GM10847 (cell line): Measurements from ENCODE around the gene FGF19.

ENCODE experiments used
- POLR2A ChIP-seq: IDR thresholded peaks from 2 replicates; pipeline ENCODE4 v1.6.1; 2011; ENCODE audit not compliant: insufficient read length; ENCODE audit errors: extremely low read depth

Gene FGF19

DNA sequence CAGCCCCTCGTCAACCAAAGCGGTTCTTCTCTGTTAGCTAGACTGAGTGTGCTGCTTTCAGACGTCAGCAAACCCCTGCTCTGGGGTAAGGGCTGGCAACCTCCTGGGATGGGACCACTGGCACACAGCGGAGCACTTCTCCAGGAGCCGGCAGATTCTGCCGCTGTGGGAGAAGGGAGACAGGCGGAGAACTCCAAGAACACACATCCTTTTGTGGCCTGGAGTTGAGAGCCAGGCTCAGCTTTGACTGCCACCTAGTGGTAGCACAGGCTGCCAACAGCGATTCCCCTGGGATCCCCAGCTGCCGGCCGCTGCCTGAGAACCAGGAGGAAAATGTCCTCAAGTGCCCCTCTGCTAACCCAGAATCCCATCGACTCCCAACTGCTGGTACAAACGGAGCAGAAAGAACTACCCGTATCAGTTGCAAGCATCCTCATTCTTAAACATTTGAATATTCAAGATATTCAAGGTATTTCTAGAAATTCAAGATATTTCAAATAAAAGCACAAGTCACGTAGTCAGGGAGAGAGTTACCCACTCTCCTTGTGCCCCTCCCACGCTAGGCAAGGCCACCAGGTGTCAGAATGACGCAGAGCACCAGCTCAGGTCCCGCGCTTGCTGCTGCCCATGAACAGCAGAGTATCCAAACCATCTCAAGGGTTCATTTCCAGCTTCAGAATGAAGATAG, 33.5 kb downstream of the FGF19 start:
- no peak for TF ChIP-seq POLR2A

DNA sequence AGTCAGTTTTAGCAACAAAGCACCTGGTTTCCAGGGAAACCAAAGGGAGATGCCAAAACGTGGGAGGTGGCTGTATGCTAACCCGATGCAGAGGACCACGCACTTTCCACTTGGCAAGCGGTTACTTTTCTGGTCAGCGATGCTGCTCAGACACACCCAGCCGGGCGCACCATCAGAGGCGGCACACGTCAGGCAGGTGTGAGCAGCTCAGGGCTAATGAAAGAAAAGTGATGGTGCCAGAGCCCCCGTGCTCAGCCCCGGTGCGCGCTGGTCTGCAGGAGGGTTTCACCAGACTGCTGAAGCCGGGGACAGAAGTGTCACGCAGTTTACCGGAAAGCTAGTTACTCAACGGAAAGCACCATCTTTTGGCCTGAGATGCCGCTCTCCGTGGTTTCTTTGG, 34.3 kb downstream of the FGF19 start:
- no peak for TF ChIP-seq POLR2A

DNA sequence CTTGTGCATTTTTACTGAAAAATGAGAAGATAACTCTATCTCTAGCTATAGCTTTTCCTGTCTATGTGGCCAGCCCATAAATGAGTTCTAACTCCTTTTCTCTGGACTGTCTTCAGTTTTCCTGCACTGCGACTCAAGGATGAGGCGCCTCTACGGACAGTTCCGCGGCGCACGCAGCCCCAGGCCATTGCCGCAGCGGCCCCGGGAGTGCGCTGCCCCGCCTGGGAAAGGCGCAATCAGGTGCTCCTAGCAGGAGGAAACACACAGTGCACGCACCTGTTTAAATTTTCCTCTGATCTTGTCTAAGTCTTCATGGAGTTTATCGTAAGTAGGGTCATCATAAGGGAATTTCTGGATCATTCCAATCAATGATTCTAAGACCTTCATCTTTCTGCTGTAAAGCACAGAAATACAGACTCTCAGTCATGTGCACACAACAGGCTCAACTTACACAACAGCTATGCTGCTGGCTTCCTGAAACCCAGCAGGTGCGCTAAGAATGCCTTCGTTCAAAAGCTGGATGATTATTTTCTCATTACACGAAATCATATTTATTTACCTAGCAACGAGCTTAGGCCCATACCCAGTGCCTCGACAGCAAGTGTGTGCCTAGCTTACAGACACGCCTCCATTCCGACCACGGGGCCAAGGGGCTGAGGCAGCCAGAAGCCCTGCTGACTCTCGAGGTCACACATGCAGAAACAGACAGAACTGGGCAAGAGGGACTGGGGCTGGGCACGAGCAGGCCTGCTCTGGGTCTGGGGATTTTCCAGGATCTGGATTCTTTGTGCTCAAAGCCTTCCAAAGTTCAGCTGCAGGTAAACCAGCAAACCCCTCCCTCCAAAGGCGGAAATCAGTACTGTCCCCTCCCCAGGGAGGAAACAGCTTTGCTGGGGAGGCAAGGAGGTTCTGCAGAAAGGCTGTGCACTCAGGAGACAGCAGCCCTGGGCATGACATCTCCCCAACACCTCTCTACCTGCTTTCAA, 35.9 kb downstream of the FGF19 start:
- no peak for TF ChIP-seq POLR2A

- no peak for TF ChIP-seq POLR2A
These were observed 36.9 kb downstream of the FGF19 start for GRCh38 chr11:69666752-69667536.

DNA sequence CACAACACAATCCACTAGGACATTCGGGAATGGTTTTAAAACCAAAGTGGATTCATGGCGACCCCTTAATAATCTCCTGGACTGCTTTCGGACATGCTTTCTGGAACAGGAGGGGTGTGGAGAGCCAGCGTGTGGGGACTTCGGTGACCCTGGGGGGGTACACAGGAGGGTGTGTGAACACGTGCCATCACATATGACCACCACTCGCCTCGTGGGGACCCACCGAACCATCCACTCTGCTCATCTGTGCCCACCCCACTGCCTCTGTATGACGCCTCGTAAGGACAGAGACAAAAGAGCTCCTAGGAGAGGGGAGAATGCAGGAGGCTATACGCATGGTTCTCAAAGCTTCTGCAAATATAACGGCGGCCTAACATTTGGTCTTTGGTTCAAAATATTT, 37.6 kb downstream of the FGF19 start:
- no peak for TF ChIP-seq POLR2A

- no peak for TF ChIP-seq POLR2A
These were observed 38.2 kb downstream of the FGF19 start for GRCh38 chr11:69665669-69666068.

- TF ChIP-seq POLR2A: no peak
These were observed 38.9 kb downstream of the FGF19 start for GRCh38 chr11:69664901-69665300.

GRCh38 chr11:69664103-69664775, 39.6 kb downstream of the FGF19 start:
- TF ChIP-seq POLR2A: no peak

DNA sequence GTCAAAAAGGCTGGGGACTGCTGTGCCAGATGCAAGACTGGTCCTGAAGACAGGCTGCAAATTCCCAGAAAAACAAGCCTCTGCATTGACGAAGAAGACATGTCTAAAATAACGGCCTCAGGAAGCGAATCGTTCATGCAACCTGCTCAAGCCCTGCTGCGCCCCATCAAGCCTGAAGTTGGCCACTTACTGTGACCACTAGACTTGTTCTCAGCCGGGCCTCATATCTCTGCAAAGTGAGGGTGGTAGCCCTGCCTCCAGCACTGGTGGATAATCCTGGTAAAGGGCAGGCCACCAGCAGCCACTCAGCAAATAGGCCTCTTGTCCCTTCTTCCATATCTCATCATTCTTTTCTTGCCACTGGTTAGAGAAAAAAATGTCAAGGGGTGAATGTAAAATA, 40.5 kb downstream of the FGF19 start:
- TF ChIP-seq POLR2A: no peak

GRCh38 chr11:69662806-69663205, 41.0 kb downstream of the FGF19 start:
- TF ChIP-seq POLR2A: no peak

DNA sequence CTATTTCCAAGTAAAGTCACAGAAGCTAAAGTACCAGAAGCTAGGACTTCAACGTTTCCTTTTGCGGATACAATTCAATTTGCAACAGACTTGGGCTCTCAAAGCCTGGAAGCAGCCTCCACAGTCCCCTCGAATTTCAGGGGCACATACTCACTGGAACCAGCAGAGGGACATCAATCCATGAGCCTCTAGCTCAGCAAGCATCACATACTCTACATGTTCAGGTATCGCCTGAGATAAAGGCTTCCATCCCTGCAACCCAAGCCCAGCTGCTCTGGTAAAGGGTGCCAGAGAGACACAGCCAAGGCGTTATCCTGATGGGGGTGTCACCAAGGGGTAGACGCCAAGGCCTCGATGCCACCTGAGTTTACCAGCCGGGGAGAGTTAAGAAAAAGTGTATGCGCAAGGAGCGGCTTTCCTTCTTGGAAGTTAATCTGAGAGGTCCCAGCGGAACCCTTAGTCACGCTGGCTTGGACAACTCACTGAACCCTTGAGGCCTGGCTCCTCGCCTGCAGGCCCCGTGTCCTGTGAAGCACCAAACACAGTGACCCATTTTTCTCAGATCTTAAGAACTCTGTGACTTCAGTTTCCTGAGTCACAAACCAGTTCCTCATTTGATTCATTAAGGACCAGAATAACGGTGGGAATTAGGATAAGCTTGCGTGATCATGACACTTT, 41.7 kb downstream of the FGF19 start:
- no peak for TF ChIP-seq POLR2A

DNA sequence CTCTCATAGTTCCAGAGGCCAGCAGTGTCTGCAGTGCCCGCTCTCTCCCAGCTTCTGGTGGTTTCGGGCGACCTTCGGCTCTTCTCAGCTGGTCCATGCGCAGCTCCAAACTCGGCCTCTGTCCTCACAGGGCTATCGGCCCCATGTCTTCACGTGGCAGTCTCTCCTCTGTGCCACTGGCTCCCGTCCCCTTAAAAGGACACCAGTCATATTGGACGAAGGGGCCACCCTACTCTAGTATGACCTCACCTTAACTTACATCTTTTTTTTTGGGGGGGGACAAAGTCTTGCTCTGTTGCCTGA, 42.5 kb downstream of the FGF19 start:
- TF ChIP-seq POLR2A: no peak

GRCh38 chr11:69660001-69660500, 43.8 kb downstream of the FGF19 start:
- TF ChIP-seq POLR2A: no peak

DNA sequence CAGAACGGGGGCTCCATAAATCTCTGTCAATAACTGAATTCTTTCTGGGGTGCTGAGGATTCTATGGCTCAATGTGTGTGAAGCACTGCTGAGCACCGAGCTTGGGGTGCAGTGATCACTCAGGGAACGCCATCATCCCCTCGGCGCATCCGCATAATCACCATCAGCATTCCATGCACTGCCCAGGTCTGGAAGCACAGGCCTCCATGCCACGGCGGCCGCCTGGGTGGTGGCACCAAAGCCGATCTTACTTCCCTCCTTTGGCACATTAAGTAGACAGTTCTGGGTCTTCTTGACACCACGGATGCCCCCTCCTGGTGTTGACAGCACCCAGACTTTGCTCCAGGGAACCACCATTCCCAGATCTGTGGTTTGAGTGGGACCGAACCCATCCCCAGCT, 44.2 kb downstream of the FGF19 start:
- no peak for TF ChIP-seq POLR2A
